Esophagus (tissue), 2 donors: ENCODE data around the gene TRIM54. TPM values are rescaled to one million over a fixed set of nuclear protein-coding genes. Genes with fewer than 3 reads are reported as not detected.

Experiments
- H3K27ac ChIP-seq, 2 donors: one replicate each; pipeline ENCODE4 v1.5.1; 2013; ENCODE audit warnings: low read depth in 2 of 2, mild to moderate bottlenecking in 2 of 2, inconsistent platforms in 1 of 2, low read length in 1 of 2, moderate library complexity in 1 of 2
- H3K27me3 ChIP-seq, 2 donors: one replicate each; pipeline ENCODE4 v1.6.1; 2013; ENCODE audit warnings: low read length in 2 of 2, control low read depth in 1 of 2, mild to moderate bottlenecking in 1 of 2; ENCODE audit not compliant: insufficient read depth in 2 of 2, control insufficient read depth in 1 of 2
- H3K36me3 ChIP-seq, 2 donors: one replicate each; pipeline ENCODE4 v1.6.1; 2013; ENCODE audit warnings: low read length in 1 of 2; ENCODE audit not compliant: control insufficient read depth in 2 of 2, insufficient read depth in 2 of 2
- H3K4me1 ChIP-seq, 2 donors: one replicate each; pipeline ENCODE4 v1.6.1; 2013; ENCODE audit warnings: low read length in 1 of 2; ENCODE audit not compliant: control insufficient read depth in 2 of 2, insufficient read depth in 2 of 2
- H3K4me3 ChIP-seq, 2 donors: one replicate each; pipeline ENCODE4 v1.5.1; 2013; ENCODE audit warnings: low read length in 2 of 2, mild to moderate bottlenecking in 2 of 2, low read depth in 1 of 2, moderate library complexity in 1 of 2
- H3K9me3 ChIP-seq, 2 donors: one replicate each; pipeline ENCODE4 v1.6.1; 2013; ENCODE audit warnings: mild to moderate bottlenecking in 2 of 2, low read depth in 1 of 2, low read length in 1 of 2, moderate library complexity in 1 of 2; ENCODE audit not compliant: control insufficient read depth in 2 of 2, insufficient read depth in 1 of 2
- WGBS, 2 donors: extraction: QIAGEN DNeasy Blood & Tissue Kit; methylation state at CpG; one replicate each; pipeline ENCODE4 v1.1.7; 2013; 5-methylcytosine and 5-hydroxymethylcytosine counted together
- polyA plus RNA-seq, 2 donors: library from polyadenylated mRNA; stranded (reverse); fragments of 200-250 nt; gene quantifications; one replicate each; pipeline ENCODE4 v1.2.3, GENCODE V29; 2013
- donor health status: healthy with polysubstance abuse.
- donor health status: Bipolar disorder and iron deficiency.

Gene TRIM54
- polyA plus RNA-seq, 2 donors: 0.05 to 0.18 TPM

DNA sequence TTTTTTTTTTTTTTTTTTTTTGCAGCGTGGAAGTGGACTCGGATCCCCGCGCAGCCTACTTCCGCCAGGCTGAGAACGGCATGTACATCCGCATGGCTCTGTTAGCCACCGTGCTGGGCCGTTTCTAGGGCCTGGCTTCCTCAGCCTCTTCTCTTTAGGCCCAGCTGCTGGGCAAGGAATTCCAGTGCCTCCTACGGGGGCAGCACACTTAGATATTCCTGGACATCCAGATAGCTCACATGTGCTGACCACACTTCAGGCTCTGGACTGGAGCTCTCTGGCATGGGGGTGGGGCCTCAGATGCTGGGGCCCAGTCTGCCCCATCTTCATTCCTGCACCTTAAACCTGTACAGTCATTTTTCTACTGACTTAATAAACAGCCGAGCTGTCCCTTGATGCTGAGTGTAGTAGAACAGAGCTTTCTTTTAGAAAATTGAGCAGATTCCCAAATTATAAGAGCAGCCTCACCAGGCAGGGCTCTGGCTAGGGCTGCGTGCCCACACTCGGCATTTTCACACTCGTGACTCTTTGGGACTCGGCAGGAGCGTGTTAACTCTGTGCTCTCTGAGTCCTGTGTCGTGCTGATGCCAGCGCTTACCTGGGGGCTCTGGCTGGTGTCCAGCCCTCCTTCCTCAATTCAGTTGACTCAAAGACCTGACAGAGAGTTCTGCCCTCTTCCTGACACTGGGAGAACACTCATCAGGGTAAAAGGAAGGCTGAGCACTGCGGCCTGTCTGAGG lies 38.7 kb upstream of the TRIM54 start:
- Histone ChIP-seq H3K4me1 (no peaks in the 10 kb centered on the region), H3K27me3 (no peaks in the 10 kb centered on the region), H3K27ac (no peak overlapping the region), H3K4me3 (no peak overlapping the region), H3K9me3 (no peaks in the 10 kb centered on the region), H3K36me3 (peaks cover 30 to 54% of the 10 kb centered on the region in 2 donors)
- WGBS, 2 donors: 84 to 86% methylated on average over 19 of the region's 19 CpGs

DNA sequence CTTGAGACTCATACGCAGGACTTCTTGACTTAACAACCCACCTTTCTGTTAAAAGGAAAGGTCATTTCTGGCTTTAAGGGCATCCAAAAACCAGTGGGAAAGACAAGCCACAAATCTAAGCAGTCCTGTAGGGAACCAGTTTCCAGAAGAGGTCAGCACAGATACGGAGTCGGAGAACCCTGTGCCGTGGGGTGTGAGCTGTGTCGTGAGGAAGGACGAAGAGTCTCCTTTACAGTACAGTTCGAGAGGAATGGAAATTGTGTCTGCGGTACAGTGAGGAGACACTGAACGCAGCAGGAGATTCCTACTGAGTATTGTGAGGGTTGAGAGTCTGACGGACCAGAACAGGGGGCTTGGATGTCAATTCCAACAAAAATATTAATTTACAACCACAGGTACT lies 37.1 kb upstream of the TRIM54 start:
- Histone ChIP-seq H3K9me3 (no peaks in the 10 kb centered on the region), H3K27ac (no peak overlapping the region), H3K27me3 (no peaks in the 10 kb centered on the region), H3K4me1 (no peaks in the 10 kb centered on the region), H3K4me3 (no peak overlapping the region), H3K36me3 (peaks cover 22 to 41% of the 10 kb centered on the region in 2 donors)
- 78 to 81% methylated on average over 10 of the region's 10 CpGs for WGBS, 2 donors

DNA sequence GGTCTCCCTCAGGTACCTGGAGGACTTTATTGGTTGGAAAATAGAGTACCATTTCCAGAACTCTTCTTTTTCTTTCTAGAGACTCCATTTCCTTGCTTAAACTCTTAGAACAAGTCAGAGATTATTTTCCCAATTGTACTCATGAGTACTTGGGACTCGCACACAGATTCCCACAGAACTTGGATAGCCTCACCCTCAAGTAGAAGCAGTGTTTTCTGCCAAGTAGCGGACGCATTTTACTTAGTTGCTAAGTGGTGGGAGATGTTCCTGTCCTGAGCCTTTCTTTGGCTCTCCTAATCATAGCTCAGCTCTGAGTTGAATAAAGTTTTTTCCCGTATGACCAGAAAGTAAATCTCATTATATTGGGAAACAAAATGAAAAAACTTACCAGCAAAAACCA lies 36.6 kb upstream of the TRIM54 start:
- Histone ChIP-seq H3K27me3 (no peaks in the 10 kb centered on the region), H3K4me3 (no peak overlapping the region), H3K4me1 (no peaks in the 10 kb centered on the region), H3K36me3 (peaks cover 19 to 36% of the 10 kb centered on the region in 2 donors), H3K9me3 (no peaks in the 10 kb centered on the region), H3K27ac (no peak overlapping the region)
- 78 to 87% methylated on average over 4 of the region's 4 CpGs for WGBS, 2 donors

DNA sequence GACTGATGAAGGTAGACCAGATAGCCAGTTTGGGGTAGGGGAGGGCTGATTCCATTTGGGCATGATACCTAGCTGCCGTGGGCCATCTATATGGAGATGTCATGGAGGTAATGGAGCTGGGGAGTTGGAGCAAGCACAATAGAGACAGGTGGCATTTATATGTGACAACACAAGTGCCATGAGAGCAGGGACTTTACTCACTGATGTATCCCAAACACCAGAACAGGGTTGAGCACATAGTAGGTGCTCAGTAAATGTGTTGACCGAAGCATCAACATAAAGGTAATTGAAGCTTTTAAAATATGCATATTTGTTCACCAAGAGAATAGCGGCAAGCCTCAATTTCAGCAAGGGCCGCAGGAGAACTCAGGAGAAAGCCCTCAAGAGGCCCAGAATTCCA lies 34.3 kb upstream of the TRIM54 start:
- H3K36me3 ChIP-seq: peaks cover 4 to 13% of the 10 kb centered on the region in 2 donors
- no peaks in the 10 kb centered on the region for H3K9me3 ChIP-seq
- H3K27me3 ChIP-seq: no peaks in the 10 kb centered on the region
- H3K4me3 ChIP-seq: no peak overlapping the region
- no peak overlapping the region for H3K27ac ChIP-seq
- H3K4me1 ChIP-seq: no peaks in the 10 kb centered on the region
- WGBS, 2 donors: 68 to 74% methylated on average over 4 of the region's 4 CpGs

DNA sequence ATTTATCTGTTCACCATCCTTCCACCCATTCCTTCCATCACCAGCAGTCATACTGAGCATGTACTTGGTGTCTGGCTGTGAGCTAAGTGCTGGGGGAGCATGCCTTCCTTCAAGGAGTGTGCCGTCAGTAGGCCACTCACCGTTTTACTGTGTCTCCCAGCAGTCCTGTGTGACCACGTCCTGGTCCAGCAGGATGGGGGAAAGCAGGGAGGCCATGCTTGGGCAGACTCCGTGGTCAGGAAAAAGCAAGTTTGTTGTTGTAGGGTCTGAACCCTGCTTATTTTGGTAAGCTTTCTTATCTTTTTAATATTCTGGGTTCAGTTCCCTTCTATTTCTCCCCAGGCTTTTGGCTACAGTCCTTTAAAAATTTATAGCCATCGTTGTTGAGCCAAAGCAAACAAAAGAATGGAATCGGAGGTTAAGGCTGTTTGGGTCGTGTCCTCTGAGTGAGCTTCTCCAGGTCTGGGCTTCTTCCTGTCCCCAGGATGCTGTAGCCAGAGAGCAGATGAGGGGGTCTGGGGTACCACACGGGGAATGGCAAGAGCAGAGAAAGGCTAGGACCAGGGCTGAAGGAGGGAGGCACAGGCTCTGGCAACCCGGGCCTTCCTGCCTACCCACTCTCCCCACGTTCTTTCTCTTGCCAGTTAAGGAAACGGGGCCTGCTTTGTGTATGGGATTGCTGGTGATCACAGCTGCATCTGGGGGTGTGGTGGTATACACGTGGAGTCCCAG lies 32.9 kb upstream of the TRIM54 start:
- H3K9me3 ChIP-seq: no peaks in the 10 kb centered on the region
- no peaks in the 10 kb centered on the region for H3K4me1 ChIP-seq
- H3K36me3 ChIP-seq: peaks cover 0 to 2% of the 10 kb centered on the region in 2 donors
- H3K27me3 ChIP-seq: no peaks in the 10 kb centered on the region
- WGBS, 2 donors: 52 to 55% methylated on average over 12 of the region's 12 CpGs
- no peak overlapping the region for H3K27ac ChIP-seq
- no peak overlapping the region for H3K4me3 ChIP-seq

DNA sequence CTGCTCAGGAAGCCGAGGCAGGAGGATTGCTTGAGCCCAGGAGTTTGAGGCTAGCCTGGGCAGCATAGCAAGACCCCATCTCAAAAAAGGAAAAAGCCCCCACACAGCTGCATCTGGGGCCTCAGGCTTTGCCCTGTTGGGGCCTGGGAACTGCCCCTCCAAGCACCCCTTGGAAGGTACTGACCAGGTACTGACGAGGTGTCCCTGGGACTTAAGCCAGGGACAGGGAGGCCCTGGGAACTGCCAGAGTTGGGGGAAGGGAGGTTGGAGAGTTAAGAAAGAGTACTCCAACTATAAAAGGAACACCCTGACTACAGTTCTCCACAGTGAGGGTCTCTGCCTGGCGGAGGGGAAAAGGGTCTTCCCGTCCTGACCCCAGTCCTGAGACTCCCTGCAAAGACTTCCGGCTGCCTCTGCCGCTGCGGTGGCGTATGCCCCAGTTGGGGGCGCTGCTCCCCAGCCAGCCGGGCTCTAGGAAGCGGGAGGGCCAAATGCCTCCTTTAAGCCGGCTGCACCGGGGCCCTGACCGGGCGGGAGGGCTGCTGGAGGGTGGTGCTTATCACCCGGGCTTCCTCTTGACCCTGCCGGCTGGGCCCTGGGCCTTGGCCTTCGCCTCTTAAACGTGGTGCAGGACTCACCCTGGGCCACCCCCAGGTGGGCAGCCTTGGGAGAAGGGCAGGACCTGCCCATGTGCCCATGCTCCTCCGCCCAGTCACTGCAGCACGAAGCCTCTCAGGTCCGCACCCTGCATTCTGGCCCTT lies 32.2 kb upstream of the TRIM54 start:
- H3K4me1 ChIP-seq: no peaks in the 10 kb centered on the region
- no peaks in the 10 kb centered on the region for H3K27me3 ChIP-seq
- 21 to 26% methylated on average over 22 of the region's 22 CpGs for WGBS, 2 donors
- no peaks in the 10 kb centered on the region for H3K9me3 ChIP-seq
- no peaks in the 10 kb centered on the region for H3K36me3 ChIP-seq
- no peak overlapping the region for H3K27ac ChIP-seq
- no peak overlapping the region for H3K4me3 ChIP-seq

DNA sequence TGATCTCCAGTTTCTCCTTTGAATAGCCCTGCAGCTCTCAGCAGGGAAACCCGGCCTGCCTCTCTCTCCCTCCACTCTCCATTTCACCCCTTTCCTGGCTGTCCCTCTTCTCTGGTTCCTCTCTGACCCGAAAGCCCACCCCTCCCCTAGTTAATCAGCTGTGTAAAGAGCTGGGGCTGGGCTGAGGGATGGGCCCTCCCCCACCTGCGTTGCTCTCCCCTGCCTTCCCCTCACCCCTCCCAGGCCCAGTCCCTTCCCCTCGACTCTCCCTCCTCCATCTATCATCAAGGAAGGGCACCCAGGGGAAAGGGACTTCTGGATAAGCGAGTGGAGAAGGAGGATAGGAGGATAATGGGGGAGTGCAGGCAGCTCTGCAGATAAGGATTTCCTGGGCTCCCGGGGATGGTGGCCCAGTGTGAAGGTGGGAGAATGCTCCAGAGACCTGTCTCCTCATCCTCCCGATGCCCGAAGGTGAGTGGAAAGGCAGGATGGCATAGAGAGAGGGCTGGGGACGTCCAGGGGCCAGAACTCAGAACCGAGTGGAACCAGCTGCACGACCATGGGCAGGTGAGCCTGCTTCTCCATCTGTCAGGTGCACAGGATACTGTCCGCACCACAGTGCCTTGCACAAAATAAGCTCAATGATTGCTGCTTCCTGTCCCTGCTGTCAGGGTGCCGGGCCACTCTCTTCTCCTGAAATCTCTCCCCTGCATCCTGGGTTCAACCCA lies 31.4 kb upstream of the TRIM54 start:
- Histone ChIP-seq H3K4me1 (no peaks in the 10 kb centered on the region), H3K9me3 (no peaks in the 10 kb centered on the region), H3K4me3 (no peak overlapping the region), H3K36me3 (no peaks in the 10 kb centered on the region), H3K27ac (no peak overlapping the region), H3K27me3 (no peaks in the 10 kb centered on the region)
- 55 to 59% methylated on average over 13 of the region's 13 CpGs for WGBS, 2 donors

DNA sequence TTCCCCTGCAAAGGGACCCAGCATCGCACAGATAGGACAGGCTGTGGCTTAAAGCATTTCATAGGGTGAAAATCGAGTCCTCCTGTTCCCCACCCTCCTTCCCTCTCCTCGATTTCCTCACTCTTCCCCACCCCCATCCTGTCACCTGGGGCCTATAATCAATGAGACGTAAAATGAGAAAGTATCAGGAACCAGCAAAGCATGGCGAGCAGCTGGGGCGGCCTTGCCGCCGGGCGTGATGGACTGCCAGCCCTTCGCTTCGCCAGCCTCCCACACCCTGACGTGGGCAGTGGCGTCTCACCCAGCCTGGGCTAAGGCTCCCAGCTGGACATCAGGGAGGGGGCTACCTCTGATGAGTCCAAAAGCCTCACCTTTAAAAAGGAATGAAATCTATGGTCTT lies 30.5 kb upstream of the TRIM54 start:
- Histone ChIP-seq H3K27ac (no peak overlapping the region), H3K9me3 (no peaks in the 10 kb centered on the region), H3K27me3 (no peaks in the 10 kb centered on the region), H3K4me3 (no peak overlapping the region), H3K36me3 (no peaks in the 10 kb centered on the region), H3K4me1 (no peaks in the 10 kb centered on the region)
- WGBS, 2 donors: 75 to 76% methylated on average over 13 of the region's 13 CpGs

DNA sequence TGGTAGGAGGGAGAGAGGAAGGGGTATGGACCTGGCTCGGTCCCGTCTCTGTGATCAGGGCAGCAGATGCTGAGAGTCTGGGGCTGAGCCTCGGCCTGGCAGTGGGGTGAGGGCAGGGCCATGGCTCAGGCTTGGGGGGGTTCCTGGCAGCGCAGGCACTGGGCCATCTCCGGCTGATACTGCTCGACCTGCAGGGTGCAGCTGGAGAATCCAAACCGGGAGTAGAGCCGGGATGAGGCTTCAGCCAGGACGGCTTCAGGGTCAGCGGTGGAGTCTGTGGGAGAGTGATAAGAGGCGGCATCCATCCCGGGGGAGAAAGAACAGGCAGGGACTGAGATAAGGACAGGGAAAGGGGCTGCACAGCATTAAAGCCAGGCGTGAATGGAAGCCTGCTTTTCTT lies 27.0 kb upstream of the TRIM54 start:
- H3K27me3 ChIP-seq: peaks cover 2% of the 10 kb centered on the region in 2 donors
- no peaks in the 10 kb centered on the region for H3K36me3 ChIP-seq
- no peak overlapping the region for H3K27ac ChIP-seq
- H3K9me3 ChIP-seq: no peaks in the 10 kb centered on the region
- no peaks in the 10 kb centered on the region for H3K4me1 ChIP-seq
- no peak overlapping the region for H3K4me3 ChIP-seq
- WGBS, 2 donors: 29 to 47% methylated on average over 13 of the region's 13 CpGs
